Activated T-helper 9 cell treated with anti-CD3 and anti-CD28 coated beads, Interleukin-2, amount 50 U/mL, for 16 hours (primary cell): ENCODE data around the gene XPR1.
"Not testable (repeated sequence)": the region's sequence is repeated elsewhere in the genome, so short reads cannot be mapped to it uniquely, and the experiment has no call there.

Experiments
- DNase-seq: peaks from one replicate; pipeline ENCODE4 v3.0.0-alpha.2; 2020; ENCODE audit warnings: low read depth

Gene XPR1

DNA sequence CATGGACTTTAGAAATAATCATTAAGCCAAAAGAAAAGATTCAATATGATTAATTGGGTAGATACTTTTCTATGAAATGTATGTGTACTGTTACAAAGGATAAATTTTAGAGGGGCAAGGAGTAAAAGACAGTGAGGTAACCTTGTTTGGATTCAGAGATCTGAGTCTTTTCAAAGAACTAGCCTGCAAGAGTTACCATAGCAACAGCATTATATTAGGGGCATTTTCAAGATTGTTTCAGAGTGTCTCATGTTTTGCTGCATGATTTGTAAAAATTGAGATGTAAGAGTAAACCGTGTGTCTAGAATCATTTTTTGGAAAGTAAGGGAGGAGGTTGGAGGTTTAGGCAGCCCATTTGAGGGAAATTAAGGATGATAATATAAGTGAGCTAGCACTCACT, 210.2 kb downstream of the XPR1 start:
- no peak for DNase-seq

DNA sequence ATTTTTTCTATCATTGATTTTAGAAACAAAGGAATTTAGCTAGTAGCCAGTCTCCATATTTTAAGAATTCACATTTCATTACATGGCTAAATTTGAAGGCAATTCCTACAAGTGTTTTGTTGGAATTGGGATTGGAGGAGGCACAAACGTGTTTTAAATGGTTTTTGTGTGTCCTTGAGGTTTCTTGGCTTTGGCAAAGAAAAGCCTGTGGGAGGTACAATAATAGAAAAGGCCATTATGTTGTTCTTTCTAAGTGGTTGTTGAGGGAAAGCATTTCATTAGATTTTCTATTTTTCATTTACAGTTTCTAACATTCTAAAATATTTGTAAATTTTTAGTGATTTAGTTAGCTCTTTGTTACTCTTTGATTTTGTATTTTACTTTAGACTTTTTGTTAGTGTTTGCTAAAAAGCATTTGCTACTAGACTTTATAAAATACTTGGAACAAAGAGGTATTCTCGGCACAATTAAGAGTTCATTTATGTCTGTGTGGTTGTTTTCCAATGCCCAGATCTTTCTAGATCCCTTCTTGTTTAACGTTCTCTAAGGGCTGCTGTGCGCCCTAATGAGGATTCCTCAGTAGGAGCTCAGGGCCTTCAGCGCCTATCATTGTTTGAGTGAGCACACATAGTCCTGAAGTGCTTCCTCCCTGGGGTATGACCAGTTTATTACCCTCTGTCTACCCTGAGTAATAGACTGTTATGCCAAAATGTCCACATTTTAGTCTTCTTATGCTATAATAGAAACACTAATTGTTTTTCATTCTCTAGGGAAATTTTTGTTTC, 210.9 kb downstream of the XPR1 start:
- DNase-seq = no peak

DNA sequence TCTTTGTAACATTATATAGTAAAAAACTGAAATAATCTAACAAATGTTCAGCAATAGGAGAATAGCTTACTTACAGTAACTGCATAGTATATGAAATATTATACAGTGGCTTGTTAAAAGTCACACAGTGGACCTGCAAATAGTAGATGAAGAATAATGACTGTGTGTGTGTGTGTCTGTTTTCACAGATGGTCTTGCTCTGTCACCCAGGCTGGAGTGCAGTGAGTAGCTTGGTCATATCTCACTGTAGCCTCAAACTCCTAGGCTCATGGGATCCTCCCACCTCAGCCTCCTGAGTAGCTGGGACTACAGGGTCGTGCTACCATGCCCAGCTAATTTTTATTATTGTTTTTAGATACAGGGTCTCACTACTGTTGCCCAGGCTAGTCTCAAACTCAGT, 213.5 kb downstream of the XPR1 start:
- DNase-seq = no peak

DNA sequence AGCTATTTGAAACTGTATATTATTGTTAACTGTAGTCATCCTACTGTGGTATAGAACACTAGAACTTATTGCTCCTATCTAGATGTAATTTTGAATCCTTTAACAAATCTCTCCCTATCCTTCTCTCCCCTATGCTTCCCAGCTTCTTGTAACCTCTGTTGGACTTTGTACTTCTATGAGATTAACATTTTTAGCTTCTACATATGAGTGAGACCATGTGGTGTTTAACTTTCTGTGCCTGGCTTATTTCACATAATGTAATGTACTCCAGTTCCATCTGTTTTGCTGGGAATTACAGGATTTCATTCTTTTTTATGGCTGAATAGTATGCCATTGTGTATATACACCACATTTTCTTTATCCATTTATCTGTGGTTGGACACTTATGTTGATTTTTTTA, 216.4 kb downstream of the XPR1 start:
- DNase-seq = no peak

DNA sequence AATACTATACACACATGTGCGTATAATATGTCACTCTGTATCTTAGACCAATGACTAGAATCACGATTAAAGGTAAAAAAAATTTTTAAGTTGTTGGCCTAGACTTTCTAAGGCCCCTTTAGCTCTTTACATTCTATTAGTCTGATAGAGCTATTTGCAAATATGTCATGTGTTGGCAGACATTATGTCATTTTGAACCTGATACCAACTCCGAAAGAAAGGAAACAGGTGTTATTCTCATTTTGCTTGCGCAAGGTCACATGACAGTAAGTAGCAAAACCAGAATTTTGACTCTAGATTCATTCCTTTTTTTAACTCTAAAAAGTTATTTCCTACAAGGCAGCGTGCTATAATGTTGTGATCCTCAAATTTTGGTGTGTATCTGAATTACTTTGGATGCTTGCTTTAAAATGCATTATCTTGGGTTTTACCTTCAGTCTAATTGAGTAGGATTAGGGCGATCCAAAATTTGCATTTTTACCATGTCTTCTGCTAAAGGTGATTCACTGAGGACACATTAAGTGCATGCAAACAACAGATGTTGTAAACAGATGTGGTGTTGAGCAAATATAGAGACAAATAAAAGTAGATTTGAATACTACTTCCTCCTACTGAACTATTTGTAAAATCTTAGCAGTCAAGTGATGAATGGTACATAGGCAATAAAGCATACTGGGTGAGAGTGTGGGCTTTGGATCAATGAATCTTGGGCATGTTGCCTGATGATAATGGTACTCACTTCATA, 217.4 kb downstream of the XPR1 start:
- DNase-seq = no peak

DNA sequence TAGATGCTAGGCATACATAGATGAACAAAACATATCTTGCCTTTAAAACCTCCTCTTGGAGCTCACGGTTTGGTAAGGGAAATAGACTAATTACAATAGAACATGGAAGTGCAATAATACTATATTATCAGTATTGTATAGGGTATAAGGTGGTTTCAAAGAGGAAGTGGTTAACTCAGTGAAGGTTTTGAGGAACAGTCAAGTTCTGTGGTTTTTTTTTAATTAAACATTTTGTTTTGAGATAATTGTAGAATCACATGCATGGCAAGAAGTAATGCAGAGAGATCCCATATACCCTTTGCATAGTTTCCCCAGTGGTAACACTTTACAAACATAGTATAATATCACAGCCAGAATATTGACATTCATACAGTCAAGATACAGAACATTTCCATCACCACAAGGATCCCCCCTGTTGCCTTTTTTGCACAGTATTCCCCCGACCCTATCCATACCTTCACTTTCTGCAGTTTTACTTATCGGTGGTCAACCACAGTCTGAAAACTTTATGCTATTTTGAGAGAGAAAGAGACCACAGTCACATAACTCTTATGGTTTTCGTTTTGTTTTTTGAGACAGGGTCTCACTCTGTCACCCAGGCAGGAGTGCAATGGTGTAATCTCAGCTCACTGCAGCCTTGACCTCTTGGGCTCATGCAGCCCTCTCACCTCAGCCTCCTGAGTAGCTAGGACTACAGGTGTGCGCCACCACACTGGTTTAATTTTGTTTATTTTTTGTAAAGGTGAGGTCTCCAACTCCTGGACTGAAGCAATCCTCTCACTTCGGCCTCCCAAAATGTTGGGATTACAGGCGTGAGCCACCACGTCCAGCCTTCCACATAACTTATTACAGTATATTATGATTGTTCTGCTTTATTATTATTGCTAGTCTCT, 220.4 kb downstream of the XPR1 start:
- DNase-seq = no peak

DNA sequence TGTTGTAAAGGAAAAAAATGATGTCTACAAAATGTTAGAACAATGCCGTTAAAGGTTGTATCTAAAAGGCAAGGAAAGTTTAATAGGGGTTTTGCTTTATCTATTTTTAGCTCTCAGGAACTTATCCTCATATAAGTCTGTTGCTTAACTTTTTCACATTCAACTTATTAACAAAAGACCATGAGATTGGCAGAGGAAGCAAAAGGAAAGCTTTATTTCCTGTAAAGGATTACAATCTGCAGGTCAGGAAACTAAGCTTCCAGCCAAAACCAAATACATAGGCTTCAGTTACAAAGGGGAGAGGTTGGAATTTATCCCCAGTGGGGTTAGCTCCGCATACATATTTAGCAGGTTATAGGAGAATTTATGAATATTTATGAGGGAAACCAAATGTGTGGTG, 222.2 kb downstream of the XPR1 start:
- DNase-seq = no peak

DNA sequence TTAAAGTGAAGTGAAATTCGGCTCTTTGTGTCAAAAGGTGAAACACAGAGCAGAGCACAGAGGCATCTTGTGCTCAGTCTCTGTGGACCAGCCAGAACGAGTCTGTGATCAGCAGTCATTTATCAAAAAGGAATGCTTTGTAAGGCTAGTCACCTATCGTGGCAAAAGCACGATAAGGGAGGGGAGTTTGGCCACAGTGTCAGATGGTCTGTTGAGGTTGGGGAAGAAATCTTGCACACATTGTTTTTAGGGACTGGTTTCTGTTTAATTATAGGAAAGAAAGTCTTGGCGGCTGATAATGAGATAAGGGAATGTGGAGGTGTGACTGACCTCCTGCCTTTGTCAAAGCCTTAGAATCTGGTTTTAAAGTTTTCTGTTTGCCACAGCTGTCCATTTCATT, 222.6 kb downstream of the XPR1 start:
- no peak for DNase-seq

DNA sequence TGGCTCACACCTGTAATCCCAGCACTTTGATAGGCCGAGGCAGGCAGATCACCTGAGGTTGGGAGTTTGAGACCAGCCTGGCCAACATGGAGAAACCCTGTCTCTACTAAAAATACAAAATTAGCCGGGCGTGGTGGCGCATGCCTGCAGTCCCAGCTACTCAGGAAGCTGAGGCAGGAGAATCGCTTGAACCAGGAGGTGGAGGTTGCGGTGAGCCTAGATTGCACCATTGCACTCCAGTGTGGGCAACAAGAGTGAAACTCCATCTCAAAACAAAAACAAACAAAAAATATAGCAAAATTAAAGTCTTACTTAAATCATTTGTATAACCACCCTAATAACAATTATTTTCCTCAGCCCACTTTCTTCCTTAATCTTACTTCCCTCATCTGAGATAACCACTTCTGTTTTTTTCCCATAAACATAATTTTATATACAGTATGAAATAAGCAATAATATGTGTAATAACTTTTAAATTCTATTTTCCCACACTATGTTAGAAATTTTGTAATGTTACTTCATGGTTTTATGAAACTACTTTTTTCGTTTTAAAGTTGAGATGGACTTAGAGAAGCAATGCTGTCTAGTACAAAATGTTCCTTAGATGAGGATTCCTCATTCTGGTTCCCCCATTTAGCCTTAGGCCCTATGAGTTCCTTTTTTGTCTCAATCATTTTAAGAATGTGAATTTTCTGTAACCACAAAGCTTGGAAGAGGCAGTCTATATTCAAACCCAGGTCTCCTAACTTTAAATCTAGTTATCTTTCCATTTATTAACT, 226.3 kb downstream of the XPR1 start:
- not testable (repeated sequence) for DNase-seq

DNA sequence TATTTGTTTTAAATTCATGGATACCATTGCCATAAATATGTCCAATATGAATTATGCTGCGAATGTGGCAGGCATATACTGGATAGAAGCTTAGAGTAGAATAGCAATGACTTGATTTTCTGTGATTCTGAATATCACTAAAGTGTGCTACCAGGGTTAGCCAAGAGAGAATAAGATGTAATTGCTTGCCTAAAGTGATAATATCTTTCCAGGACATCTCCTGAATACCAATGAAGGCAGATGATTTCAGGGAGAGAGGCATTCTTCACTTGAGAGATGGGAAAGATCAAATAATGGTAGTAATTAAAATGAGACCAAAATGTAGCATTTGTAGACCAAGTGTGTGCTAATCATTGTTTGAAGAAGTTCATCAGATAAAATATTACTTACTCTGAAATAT, 227.5 kb downstream of the XPR1 start:
- no peak for DNase-seq

DNA sequence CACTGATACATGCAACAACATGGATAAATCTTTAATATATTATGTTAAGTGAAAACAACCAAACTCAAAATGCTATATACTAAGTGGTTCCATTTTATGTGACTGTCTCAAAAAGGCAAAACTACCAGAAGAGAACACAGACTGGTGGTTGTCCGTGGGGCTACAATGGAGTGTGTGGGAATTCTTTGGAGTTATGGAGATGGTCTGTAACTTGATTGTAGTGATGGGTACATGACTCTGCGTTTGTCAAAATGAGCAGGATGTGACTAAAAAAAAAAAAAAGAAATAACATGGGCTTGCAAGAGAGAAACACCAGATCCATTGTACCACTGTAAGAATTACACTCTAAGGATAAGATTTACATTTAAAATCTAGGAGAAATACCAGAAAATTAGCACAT, 228.7 kb downstream of the XPR1 start:
- no peak for DNase-seq

DNA sequence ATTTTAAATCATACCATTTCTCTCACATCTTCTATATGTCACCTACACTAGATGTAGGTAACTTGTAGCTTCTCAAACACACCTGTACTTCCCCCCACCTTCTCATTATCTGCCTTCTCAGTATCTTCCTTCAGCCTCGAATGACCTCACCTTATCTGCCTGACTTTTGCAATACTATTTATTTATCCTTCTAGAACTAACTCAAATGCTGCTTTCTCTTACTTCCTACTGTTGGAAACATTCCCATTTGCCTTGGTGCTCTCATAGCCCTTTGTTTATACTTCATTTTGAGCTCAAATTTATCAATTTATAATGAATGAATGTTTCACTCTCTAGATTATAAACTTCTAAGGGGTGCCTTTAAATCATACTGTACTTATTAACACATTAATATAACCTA, 230.5 kb downstream of the XPR1 start:
- DNase-seq = no peak

DNA sequence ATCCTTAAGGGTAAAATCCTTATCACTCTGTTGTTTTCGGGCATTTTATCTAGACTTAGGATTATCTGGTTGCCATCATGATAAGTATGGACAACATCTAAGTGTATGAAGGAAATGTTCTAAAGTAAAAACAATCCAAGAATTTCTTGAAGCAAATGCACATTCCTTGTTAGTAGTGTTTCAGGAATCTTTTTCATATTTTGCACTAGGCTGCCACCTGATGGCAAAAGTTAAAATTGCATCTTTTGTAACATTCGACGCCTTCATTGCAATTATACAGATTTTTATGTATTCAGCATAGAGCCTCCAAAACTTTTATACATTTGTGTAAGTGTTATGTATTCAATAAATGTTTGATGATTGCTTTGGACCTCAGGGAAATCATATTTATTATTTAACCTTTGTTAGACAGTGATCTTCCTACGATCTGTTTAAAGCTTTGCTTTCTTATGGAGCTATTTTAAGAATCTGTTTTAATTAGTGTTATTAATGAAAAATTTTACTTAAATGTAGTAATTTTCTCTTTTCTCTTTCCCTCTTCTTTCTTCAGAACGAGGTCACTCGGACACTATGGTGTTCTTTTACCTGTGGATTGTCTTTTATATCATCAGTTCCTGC, 231.4 kb downstream of the XPR1 start:
- no peak for DNase-seq

DNA sequence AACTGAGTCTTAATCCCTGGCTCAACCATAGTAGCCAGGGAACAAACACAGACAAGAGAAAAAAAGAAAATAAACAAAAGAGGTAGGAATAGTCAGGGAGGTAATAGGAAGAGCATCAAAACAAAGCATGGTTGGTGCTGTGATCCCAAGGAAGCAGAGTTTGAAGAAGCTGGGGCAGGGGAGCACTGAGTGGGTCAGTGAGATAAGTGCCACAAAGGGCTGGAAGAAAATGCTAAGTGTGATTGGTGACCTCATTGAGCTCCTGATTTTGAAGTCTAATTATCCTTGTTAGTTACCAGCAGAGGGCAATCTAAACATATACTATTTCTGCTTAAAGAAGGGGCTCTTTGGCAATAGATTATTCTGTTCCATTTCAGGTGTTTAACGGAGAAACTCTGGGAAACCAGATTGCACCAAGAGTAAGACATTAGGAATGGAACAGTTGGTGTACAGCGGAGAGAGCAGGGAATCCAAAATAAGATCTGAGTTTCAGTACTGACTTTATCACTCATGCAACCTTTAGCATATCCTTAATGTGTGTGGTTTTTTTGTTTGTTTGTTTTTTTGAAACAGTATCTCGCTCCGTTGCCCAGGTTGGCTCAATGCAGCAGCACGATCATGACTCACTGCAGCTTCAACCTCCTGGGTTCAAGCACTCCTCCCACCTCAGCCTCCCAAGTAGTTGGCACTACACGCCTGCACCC, 250.1 kb downstream of the XPR1 start:
- DNase-seq = no peak

DNA sequence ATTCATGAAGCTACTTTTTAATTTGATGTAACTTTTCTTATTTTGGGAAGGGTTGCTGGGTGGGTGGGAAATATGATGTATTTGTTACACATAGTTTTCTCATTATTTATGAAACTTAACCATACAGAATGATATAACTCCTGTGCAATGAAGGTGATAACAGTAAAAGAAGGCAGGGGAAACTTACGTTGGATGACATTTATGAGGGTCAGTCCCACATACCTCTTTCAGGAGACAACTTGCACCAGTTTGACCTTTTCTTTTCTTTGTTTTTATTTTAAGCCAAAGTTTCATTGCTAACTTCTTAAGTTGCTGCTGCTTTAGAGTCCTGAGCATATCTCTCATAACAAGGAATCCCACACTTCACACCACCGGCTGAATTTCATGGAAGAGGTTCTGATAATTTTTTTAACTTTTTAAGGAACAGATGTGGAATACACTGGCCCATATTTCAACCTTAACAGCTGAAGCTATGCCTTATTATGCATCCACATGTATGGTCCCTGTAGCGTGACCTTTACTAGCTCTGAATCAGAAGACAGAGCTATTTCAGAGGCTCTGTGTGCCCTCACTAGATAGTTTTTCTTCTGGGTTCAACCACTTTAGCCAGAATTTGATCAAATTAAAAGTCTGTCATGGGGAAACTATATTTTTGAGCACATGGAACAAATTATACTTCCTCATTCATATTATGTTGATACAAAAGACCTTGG, 252.9 kb downstream of the XPR1 start:
- DNase-seq = no peak

DNA sequence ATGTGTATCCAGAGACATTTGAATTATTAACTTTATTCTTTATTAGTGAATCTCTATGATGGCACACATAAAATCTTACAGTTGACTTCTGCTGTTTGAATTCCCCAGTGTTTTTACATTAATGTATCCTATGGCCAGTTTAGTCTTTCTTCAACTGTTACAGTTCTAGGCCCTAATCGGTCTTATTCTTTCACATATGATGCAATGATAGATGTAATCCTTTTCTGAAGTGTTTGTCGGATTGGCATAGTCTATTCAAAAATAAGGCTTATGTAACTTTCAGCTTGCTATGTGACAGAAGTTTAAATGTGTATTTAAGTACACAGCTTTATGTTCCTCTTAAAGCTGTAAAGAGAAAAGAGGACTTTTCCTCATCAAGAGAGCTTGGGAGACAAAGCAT, 254.5 kb downstream of the XPR1 start:
- no peak for DNase-seq

DNA sequence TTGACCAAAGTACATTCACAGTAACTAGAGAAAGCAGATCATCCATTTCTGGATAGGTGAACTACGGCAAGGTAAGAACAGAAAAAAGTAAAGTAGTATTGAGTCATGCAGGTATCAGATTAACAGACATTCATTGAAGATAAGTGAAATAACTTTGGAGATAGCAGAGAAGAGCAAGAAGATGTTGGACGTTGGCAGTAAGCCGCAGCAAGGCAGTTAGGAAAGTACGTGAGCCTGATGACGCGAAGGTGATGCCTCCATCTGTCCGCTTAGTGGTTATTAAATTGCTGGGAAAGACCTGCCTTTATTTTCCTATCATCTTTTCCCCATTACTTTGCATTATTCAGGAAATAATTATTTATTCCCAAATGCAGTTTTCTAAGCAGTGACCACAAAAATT, 256.0 kb downstream of the XPR1 start:
- DNase-seq = no peak

DNA sequence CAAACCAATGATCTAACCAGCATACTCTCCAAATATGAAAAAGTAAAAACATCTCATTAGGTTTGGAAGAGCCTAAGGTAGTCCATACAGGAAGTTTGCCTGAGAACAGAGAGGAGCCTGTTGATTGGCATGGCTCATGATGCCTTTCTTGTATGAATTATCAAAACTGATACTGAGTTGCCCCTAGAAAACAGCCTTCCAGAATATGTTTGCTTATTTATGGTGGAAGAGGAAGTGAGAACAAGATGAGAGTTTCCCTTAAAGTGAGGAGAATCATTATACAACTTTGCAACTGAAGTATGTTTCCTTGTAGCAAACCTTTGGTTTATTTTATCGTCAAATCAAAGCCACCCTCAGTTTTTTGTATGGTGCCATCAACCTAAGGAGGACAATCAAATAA, 257.0 kb downstream of the XPR1 start:
- no peak for DNase-seq

DNA sequence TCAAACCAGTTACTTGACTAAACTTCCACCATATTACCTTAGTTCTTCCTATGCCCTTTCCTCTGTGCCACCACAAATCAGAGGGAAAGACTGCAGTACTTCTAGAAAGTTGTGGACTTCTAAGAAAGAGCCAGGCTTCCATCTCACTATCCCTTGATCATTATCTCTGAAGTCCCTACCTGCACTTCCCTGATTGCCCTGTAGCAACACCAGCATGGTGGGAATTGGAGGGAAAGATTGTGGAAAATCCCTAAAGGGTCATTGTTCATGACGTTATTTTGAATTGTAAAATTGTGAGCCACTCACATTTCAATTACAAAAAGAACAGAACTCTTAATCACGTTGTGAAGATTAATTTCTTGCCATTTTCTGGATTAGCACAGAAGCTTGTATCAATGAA, 257.5 kb downstream of the XPR1 start:
- DNase-seq = no peak

DNA sequence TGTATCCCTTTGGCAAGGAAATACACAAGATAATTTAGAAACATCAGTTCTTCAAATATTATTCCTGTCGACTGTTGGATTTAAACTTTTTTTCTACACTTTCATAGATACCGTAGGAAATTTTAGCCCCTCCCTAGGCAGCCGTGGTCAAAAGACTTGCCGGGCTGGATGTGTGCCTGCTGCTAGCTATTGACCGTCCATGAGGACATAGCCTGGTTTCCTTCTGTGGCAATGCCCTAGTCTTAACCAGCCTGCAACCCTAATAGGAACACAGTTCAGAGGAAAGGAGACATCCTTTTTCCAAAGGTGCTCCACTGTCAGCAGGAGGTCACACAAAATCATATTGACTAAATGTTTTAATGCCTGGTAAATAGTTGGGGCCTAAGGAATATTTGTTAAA, 260.4 kb downstream of the XPR1 start:
- DNase-seq = no peak
